ENCODE results near the gene SNU13. TPM values are rescaled to one million over a fixed set of nuclear protein-coding genes. Genes with fewer than 3 reads are reported as not detected.

SNU13 gene
- total RNA-seq, 2 donors from 2014 or later = 33.3 to 50.6 TPM

- no peak within 1 kb of the TSS for H3K27ac ChIP-seq
- TF ChIP-seq POLR2A (IDR thresholded peaks at IDR 0.05) = no peak
- TF ChIP-seq, protein P1, sequence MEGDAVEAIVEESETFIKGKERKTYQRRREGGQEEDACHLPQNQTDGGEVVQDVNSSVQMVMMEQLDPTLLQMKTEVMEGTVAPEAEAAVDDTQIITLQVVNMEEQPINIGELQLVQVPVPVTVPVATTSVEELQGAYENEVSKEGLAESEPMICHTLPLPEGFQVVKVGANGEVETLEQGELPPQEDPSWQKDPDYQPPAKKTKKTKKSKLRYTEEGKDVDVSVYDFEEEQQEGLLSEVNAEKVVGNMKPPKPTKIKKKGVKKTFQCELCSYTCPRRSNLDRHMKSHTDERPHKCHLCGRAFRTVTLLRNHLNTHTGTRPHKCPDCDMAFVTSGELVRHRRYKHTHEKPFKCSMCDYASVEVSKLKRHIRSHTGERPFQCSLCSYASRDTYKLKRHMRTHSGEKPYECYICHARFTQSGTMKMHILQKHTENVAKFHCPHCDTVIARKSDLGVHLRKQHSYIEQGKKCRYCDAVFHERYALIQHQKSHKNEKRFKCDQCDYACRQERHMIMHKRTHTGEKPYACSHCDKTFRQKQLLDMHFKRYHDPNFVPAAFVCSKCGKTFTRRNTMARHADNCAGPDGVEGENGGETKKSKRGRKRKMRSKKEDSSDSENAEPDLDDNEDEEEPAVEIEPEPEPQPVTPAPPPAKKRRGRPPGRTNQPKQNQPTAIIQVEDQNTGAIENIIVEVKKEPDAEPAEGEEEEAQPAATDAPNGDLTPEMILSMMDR (IDR thresholded peaks at IDR 0.05) = no peak
- no peak within 1 kb of the TSS for H3K4me3 ChIP-seq
- ATAC-seq = peak; percentile 78
- no peaks in the 10 kb centered on the region for H3K36me3 ChIP-seq (replicated peaks in 1 of 2; ENCODE audit: insufficient read depth in 1 of 2, low read depth in 2 of 2)
- H3K4me1 ChIP-seq = peaks cover 16% of the 10 kb centered on the region
- 37 to 39% methylated on average over 26 to 63 of the region's 69 CpGs for WGBS, 2 donors
- peak; percentile 86 to 92 (median 89) for DNase-seq
- H3K27me3 ChIP-seq = no peaks in the 10 kb centered on the region
- H3K9me3 ChIP-seq = no peaks in the 10 kb centered on the region
- intact Hi-C loops (cut with DNase I) = loop anchor here (10.0 kb wide), 1 partner anchor 245 kb away; the partner anchor contains the start of gene CENPM
Measured at GRCh38 chr22:41699264-41700107, 10.8 kb upstream of the SNU13 start, which contains the start of gene MEI1. Gene MEI1 (plus strand): TSS chr22:41699503. CDS start chr22:41699539, 36 bp downstream.

DNA sequence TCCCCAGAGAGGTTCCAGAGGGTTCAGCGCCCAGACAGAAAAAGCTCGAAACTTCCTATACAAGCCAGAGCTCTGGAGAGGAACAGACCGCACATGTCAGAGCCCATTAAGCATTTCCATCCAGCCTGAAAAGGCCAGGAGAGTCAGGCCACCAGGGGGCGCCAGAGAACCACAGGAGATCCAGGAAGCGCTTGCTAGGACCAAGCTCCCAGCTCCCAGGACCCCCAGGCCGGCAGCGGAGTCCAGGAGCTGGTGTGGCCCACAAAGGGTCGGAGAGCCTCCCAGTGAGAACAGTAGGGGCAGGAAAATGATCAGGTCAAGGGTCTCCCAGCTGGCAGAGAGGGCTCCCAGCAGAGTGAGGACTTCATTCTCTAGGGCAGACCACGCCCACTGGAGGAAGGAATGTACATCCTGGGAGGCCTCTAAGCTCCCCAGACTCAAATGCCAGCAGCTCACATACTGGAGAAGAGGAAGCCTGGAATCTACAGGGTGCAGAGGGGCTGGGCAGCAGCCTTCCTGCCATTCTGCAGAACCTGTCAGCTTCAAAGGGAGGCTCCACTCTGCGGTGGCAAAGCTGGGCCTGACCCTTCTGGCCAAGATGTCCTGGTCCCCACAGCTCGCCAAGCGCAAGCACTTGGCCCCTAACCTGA lies 8.6 kb upstream of the SNU13 start:
- Histone ChIP-seq H3K4me3 (no peak overlapping the region), H3K27me3 (no peaks in the 10 kb centered on the region), H3K4me1 (peaks cover 16% of the 10 kb centered on the region), H3K27ac (peak overlapping the region in 2 of 4 donors; percentile 44 to 48), H3K9me3 (no peaks in the 10 kb centered on the region), H3K36me3 (replicated peaks in 1 of 2; ENCODE audit: insufficient read depth in 1 of 2, low read depth in 2 of 2) (no peaks in the 10 kb centered on the region)
- intact Hi-C loops (cut with DNase I) = no loop called here
- WGBS, 2 donors = 26% methylated on average over 12 of the region's 12 CpGs; no CpG with 5 or more reads in 1 of the 2 donors
- peak; percentile 91 to 96 (median 92) for DNase-seq
- TF ChIP-seq, protein P1 (IDR thresholded peaks at IDR 0.05) = peak; percentile 89 to 99 (median 95)
- TF ChIP-seq POLR2A (IDR thresholded peaks at IDR 0.05) = no peak
- ATAC-seq = peak; percentile 80

- H3K27ac ChIP-seq = peak overlapping the region in 2 of 4 donors; percentile 44 to 48
- H3K4me3 ChIP-seq = no peak overlapping the region
- DNase-seq = no peak
- H3K4me1 ChIP-seq = peaks cover 16% of the 10 kb centered on the region
- no peak for ATAC-seq
- no peaks in the 10 kb centered on the region for H3K27me3 ChIP-seq
- no peaks in the 10 kb centered on the region for H3K36me3 ChIP-seq (replicated peaks in 1 of 2; ENCODE audit: insufficient read depth in 1 of 2, low read depth in 2 of 2)
- intact Hi-C loops (cut with DNase I) = no loop called here
- TF ChIP-seq, protein P1 (IDR thresholded peaks at IDR 0.05) = no peak
- TF ChIP-seq POLR2A (IDR thresholded peaks at IDR 0.05) = no peak
- WGBS, 2 donors = 61 to 73% methylated on average over 7 to 11 of the region's 11 CpGs
- no peaks in the 10 kb centered on the region for H3K9me3 ChIP-seq
Measured at GRCh38 chr22:41696703-41697102, 8.0 kb upstream of the SNU13 start.

DNA sequence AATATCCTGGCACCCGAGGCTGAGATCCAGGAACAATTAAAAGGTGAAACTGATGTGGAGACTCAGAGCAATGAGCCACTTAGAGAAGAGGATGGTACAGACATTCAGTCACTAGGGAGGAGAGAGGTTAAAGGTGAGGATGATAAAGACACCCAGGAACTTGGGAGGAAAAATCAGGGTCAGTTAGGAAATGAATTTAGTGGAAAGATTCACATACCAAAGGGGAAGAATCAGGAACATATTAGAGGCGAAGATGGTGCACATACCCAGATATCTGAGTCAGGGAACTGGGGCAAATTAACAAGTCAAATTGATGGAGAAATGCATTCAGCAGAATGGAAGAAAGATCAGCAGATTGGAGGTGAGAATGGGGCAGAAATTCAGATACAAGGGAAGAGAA lies 6.5 kb upstream of the SNU13 start:
- intact Hi-C loops (cut with DNase I) = no loop called here
- no peak for DNase-seq
- no peak overlapping the region for H3K27ac ChIP-seq
- no peak overlapping the region for H3K4me3 ChIP-seq
- 65 to 68% methylated on average over 2 of the region's 2 CpGs for WGBS, 2 donors
- TF ChIP-seq POLR2A (IDR thresholded peaks at IDR 0.05) = no peak
- TF ChIP-seq, protein P1 (IDR thresholded peaks at IDR 0.05) = no peak
- no peaks in the 10 kb centered on the region for H3K9me3 ChIP-seq
- H3K4me1 ChIP-seq = peaks cover 16% of the 10 kb centered on the region
- no peaks in the 10 kb centered on the region for H3K27me3 ChIP-seq
- H3K36me3 ChIP-seq (replicated peaks in 1 of 2; ENCODE audit: insufficient read depth in 1 of 2, low read depth in 2 of 2) = no peaks in the 10 kb centered on the region
- ATAC-seq = no peak

Data from body of pancreas (tissue), 4 donors.